ENCODE data around the gene ARID1B. TPM values are rescaled to one million over a fixed set of nuclear protein-coding genes. Genes with fewer than 3 reads are reported as not detected.

The ARID1B gene
- total and polyA plus RNA-seq, 9 donors = 44.2 to 72.5 (median 63.5) TPM

- Histone ChIP-seq H3K36me3 (ENCODE audit: control insufficient read depth, insufficient read depth, low read length) (peaks cover 15% of the 10 kb centered on the region), H3K27me3 (ENCODE audit: control insufficient read depth, insufficient read depth, low read length) (no peaks in the 10 kb centered on the region), H3K9me3 (replicated peaks; ENCODE audit: control insufficient read depth, low read depth, low read length) (no peaks in the 10 kb centered on the region), H3K4me3 (ENCODE audit: low read length) (no peak overlapping the region), H3K4me1 (ENCODE audit: control insufficient read depth, insufficient read depth, low read length) (peaks cover 32% of the 10 kb centered on the region), H3K27ac (ENCODE audit: low read length) (no peak overlapping the region)
- WGBS (ENCODE audit: insufficient coverage) = 94% methylated on average over 7 of the region's 8 CpGs
- DNase-seq = no peak
These were observed 389.6 kb downstream of the ARID1B start for GRCh38 chr6:157166784-157167183.

- H3K36me3 ChIP-seq (ENCODE audit: control insufficient read depth, insufficient read depth, low read length) = peaks cover 15% of the 10 kb centered on the region
- DNase-seq = no peak
- 93% methylated on average over 7 of the region's 12 CpGs for WGBS (ENCODE audit: insufficient coverage)
- no peak overlapping the region for H3K4me3 ChIP-seq (ENCODE audit: low read length)
- peaks cover 36% of the 10 kb centered on the region for H3K4me1 ChIP-seq (ENCODE audit: control insufficient read depth, insufficient read depth, low read length)
- no peak overlapping the region for H3K27ac ChIP-seq (ENCODE audit: low read length)
- H3K9me3 ChIP-seq (replicated peaks; ENCODE audit: control insufficient read depth, low read depth, low read length) = no peaks in the 10 kb centered on the region
- no peaks in the 10 kb centered on the region for H3K27me3 ChIP-seq (ENCODE audit: control insufficient read depth, insufficient read depth, low read length)
These were observed 390.7 kb downstream of the ARID1B start for GRCh38 chr6:157167837-157168236.

- Histone ChIP-seq H3K27ac (ENCODE audit: low read length) (no peak overlapping the region), H3K36me3 (ENCODE audit: control insufficient read depth, insufficient read depth, low read length) (peaks cover 15% of the 10 kb centered on the region), H3K27me3 (ENCODE audit: control insufficient read depth, insufficient read depth, low read length) (no peaks in the 10 kb centered on the region), H3K4me3 (ENCODE audit: low read length) (no peak overlapping the region), H3K9me3 (replicated peaks; ENCODE audit: control insufficient read depth, low read depth, low read length) (no peaks in the 10 kb centered on the region), H3K4me1 (ENCODE audit: control insufficient read depth, insufficient read depth, low read length) (peaks cover 32% of the 10 kb centered on the region)
- no CpG with 5 or more reads among the region's 6 CpGs for WGBS (ENCODE audit: insufficient coverage)
- no peak for DNase-seq
These were observed 391.3 kb downstream of the ARID1B start for GRCh38 chr6:157168471-157168870.

GRCh38 chr6:157169226-157169625 is 392.0 kb downstream of the ARID1B start:
- peaks cover 30% of the 10 kb centered on the region for H3K4me1 ChIP-seq (ENCODE audit: control insufficient read depth, insufficient read depth, low read length)
- no peak overlapping the region for H3K4me3 ChIP-seq (ENCODE audit: low read length)
- peaks cover 19% of the 10 kb centered on the region for H3K36me3 ChIP-seq (ENCODE audit: control insufficient read depth, insufficient read depth, low read length)
- H3K27me3 ChIP-seq (ENCODE audit: control insufficient read depth, insufficient read depth, low read length) = no peaks in the 10 kb centered on the region
- H3K9me3 ChIP-seq (replicated peaks; ENCODE audit: control insufficient read depth, low read depth, low read length) = no peaks in the 10 kb centered on the region
- H3K27ac ChIP-seq (ENCODE audit: low read length) = no peak overlapping the region
- no peak for DNase-seq
- WGBS (ENCODE audit: insufficient coverage) = no CpG with 5 or more reads among the region's 3 CpGs

- WGBS (ENCODE audit: insufficient coverage) = 82% methylated on average over 5 of the region's 5 CpGs
- Histone ChIP-seq H3K4me3 (ENCODE audit: low read length) (no peak overlapping the region), H3K9me3 (replicated peaks; ENCODE audit: control insufficient read depth, low read depth, low read length) (no peaks in the 10 kb centered on the region), H3K27me3 (ENCODE audit: control insufficient read depth, insufficient read depth, low read length) (no peaks in the 10 kb centered on the region), H3K27ac (ENCODE audit: low read length) (no peak overlapping the region), H3K4me1 (ENCODE audit: control insufficient read depth, insufficient read depth, low read length) (peaks cover 30% of the 10 kb centered on the region), H3K36me3 (ENCODE audit: control insufficient read depth, insufficient read depth, low read length) (peaks cover 22% of the 10 kb centered on the region)
- no peak for DNase-seq
These were observed 392.5 kb downstream of the ARID1B start for GRCh38 chr6:157169656-157170055.

GRCh38 chr6:157170535-157170934 is 393.4 kb downstream of the ARID1B start:
- 79% methylated on average over 3 of the region's 9 CpGs for WGBS (ENCODE audit: insufficient coverage)
- Histone ChIP-seq H3K27me3 (ENCODE audit: control insufficient read depth, insufficient read depth, low read length) (no peaks in the 10 kb centered on the region), H3K36me3 (ENCODE audit: control insufficient read depth, insufficient read depth, low read length) (peaks cover 22% of the 10 kb centered on the region), H3K27ac (ENCODE audit: low read length) (no peak overlapping the region), H3K4me1 (ENCODE audit: control insufficient read depth, insufficient read depth, low read length) (peaks cover 30% of the 10 kb centered on the region), H3K9me3 (replicated peaks; ENCODE audit: control insufficient read depth, low read depth, low read length) (no peaks in the 10 kb centered on the region), H3K4me3 (ENCODE audit: low read length) (no peak overlapping the region)
- no peak for DNase-seq

GRCh38 chr6:157171801-157172200 is 394.6 kb downstream of the ARID1B start:
- H3K4me1 ChIP-seq (ENCODE audit: control insufficient read depth, insufficient read depth, low read length) = peaks cover 30% of the 10 kb centered on the region
- H3K27ac ChIP-seq (ENCODE audit: low read length) = no peak overlapping the region
- WGBS (ENCODE audit: insufficient coverage) = 71% methylated on average over 1 of the region's 7 CpGs
- no peak overlapping the region for H3K4me3 ChIP-seq (ENCODE audit: low read length)
- H3K9me3 ChIP-seq (replicated peaks; ENCODE audit: control insufficient read depth, low read depth, low read length) = no peaks in the 10 kb centered on the region
- no peak for DNase-seq
- H3K36me3 ChIP-seq (ENCODE audit: control insufficient read depth, insufficient read depth, low read length) = peaks cover 24% of the 10 kb centered on the region
- H3K27me3 ChIP-seq (ENCODE audit: control insufficient read depth, insufficient read depth, low read length) = no peaks in the 10 kb centered on the region

GRCh38 chr6:157172231-157172701 is 395.1 kb downstream of the ARID1B start:
- peak; percentile 72 for DNase-seq
- no peaks in the 10 kb centered on the region for H3K27me3 ChIP-seq (ENCODE audit: control insufficient read depth, insufficient read depth, low read length)
- no peaks in the 10 kb centered on the region for H3K9me3 ChIP-seq (replicated peaks; ENCODE audit: control insufficient read depth, low read depth, low read length)
- WGBS (ENCODE audit: insufficient coverage) = 21% methylated on average over 3 of the region's 8 CpGs
- peaks cover 21% of the 10 kb centered on the region for H3K36me3 ChIP-seq (ENCODE audit: control insufficient read depth, insufficient read depth, low read length)
- no peak overlapping the region for H3K27ac ChIP-seq (ENCODE audit: low read length)
- peaks cover 30% of the 10 kb centered on the region for H3K4me1 ChIP-seq (ENCODE audit: control insufficient read depth, insufficient read depth, low read length)
- H3K4me3 ChIP-seq (ENCODE audit: low read length) = no peak overlapping the region

GRCh38 chr6:157172830-157173536 is 395.8 kb downstream of the ARID1B start:
- Histone ChIP-seq H3K27ac (ENCODE audit: low read length) (no peak overlapping the region), H3K4me3 (ENCODE audit: low read length) (no peak overlapping the region), H3K9me3 (replicated peaks; ENCODE audit: control insufficient read depth, low read depth, low read length) (no peaks in the 10 kb centered on the region), H3K4me1 (ENCODE audit: control insufficient read depth, insufficient read depth, low read length) (peaks cover 30% of the 10 kb centered on the region), H3K27me3 (ENCODE audit: control insufficient read depth, insufficient read depth, low read length) (no peaks in the 10 kb centered on the region), H3K36me3 (ENCODE audit: control insufficient read depth, insufficient read depth, low read length) (peaks cover 15% of the 10 kb centered on the region)
- WGBS (ENCODE audit: insufficient coverage) = 23% methylated on average over 1 of the region's 5 CpGs
- peak; percentile 51 for DNase-seq

- DNase-seq = peak; percentile 67
- Histone ChIP-seq H3K27ac (ENCODE audit: low read length) (no peak overlapping the region), H3K4me3 (ENCODE audit: low read length) (no peak overlapping the region), H3K36me3 (ENCODE audit: control insufficient read depth, insufficient read depth, low read length) (peaks cover 15% of the 10 kb centered on the region), H3K4me1 (ENCODE audit: control insufficient read depth, insufficient read depth, low read length) (peaks cover 27% of the 10 kb centered on the region), H3K27me3 (ENCODE audit: control insufficient read depth, insufficient read depth, low read length) (no peaks in the 10 kb centered on the region), H3K9me3 (replicated peaks; ENCODE audit: control insufficient read depth, low read depth, low read length) (no peaks in the 10 kb centered on the region)
- 73% methylated on average over 5 of the region's 8 CpGs for WGBS (ENCODE audit: insufficient coverage)
These were observed 396.6 kb downstream of the ARID1B start for GRCh38 chr6:157173776-157174175.
